Loucy (cell line): ENCODE data around the gene LTA.

Experiments
- H2AFZ ChIP-seq: fragments of 200-600 bp; sonication (generic); 2 replicates; pipeline ENCODE4 v1.6.0; 2016; ENCODE audit warnings: antibody characterized with exemption, mild to moderate bottlenecking, low read length, moderate library complexity
- H3F3A ChIP-seq: fragments of 200-600 bp; 2 replicates; pipeline ENCODE4 v1.6.0; 2016; ENCODE audit warnings: antibody characterized with exemption, low read depth, mild to moderate bottlenecking
- H3K27me3 ChIP-seq: fragments of 200-600 bp; sonication (generic); 2 replicates; pipeline ENCODE4 v1.6.1; 2014; ENCODE audit warnings: low read length, mild to moderate bottlenecking; ENCODE audit not compliant: insufficient read depth, poor library complexity, severe bottlenecking
- H3K36me3 ChIP-seq: fragments of 200-600 bp; sonication (generic); 2 replicates; pipeline ENCODE4 v1.6.1; 2016; ENCODE audit warnings: low read length; ENCODE audit not compliant: insufficient read depth
- H3K4me1 ChIP-seq: fragments of 200-600 bp; sonication (generic); 2 replicates; pipeline ENCODE4 v1.5.1; 2014; ENCODE audit warnings: low read length, mild to moderate bottlenecking; ENCODE audit not compliant: insufficient read depth, poor library complexity, severe bottlenecking
- H3K4me2 ChIP-seq: fragments of 200-600 bp; sonication (generic); 2 replicates; pipeline ENCODE4 v1.6.0; 2014; ENCODE audit warnings: antibody characterized with exemption, low read length, low read depth, mild to moderate bottlenecking; ENCODE audit not compliant: poor library complexity, severe bottlenecking
- H3K4me3 ChIP-seq: fragments of 200-600 bp; sonication (generic); 2 replicates; pipeline ENCODE4 v1.5.1; 2014; ENCODE audit warnings: low read length, mild to moderate bottlenecking, mixed read lengths; ENCODE audit not compliant: poor library complexity, severe bottlenecking
- H3K79me2 ChIP-seq: fragments of 200-600 bp; sonication (generic); 2 replicates; pipeline ENCODE4 v1.6.1; 2014; ENCODE audit warnings: low read length; ENCODE audit not compliant: insufficient read depth
- H3K9ac ChIP-seq: fragments of 200-600 bp; sonication (generic); 2 replicates; pipeline ENCODE4 v1.6.0; 2014; ENCODE audit warnings: mild to moderate bottlenecking, low read depth, low read length, moderate library complexity; ENCODE audit not compliant: poor library complexity, severe bottlenecking
- H3K9me2 ChIP-seq: fragments of 200-600 bp; sonication (generic); replicated peaks from 2 replicates; pipeline ENCODE4 v1.6.1; 2016; ENCODE audit warnings: low read depth, low read length, mixed read lengths
- H3K9me3 ChIP-seq: fragments of 200-600 bp; sonication (generic); 2 replicates; pipeline ENCODE4 v1.6.1; 2014; ENCODE audit warnings: mild to moderate bottlenecking, antibody characterized with exemption, low read length, low read depth; ENCODE audit not compliant: insufficient read depth
- H4K20me1 ChIP-seq: fragments of 200-600 bp; sonication (generic); 2 replicates; pipeline ENCODE4 v1.6.0; 2014; ENCODE audit warnings: antibody characterized with exemption, low read length, mild to moderate bottlenecking; ENCODE audit not compliant: insufficient read depth, poor library complexity, severe bottlenecking
- CTCF ChIP-seq: fragments of 200-600 bp; sonication (generic); conservative IDR thresholded peaks from 2 replicates; pipeline ENCODE4 v1.5.1; 2014; ENCODE audit warnings: mild to moderate bottlenecking, antibody characterized with exemption, low read length
- EZH2phosphoT487 ChIP-seq: fragments of 200-600 bp; IDR thresholded peaks from 2 replicates; pipeline ENCODE4 v1.6.1; 2018; ENCODE audit warnings: antibody characterized with exemption, mild to moderate bottlenecking, moderate library complexity, borderline replicate concordance

Gene LTA

GRCh38 chr6:31530659-31531058 is 41.4 kb upstream of the LTA start:
- no peak for TF ChIP-seq CTCF
- TF ChIP-seq EZH2phosphoT487 = no peak
- H2AFZ ChIP-seq = no peak overlapping the region
- no peak overlapping the region for H3K9ac ChIP-seq
- peaks cover 68% of the 10 kb centered on the region for H3K36me3 ChIP-seq
- peaks cover 52% of the 10 kb centered on the region for H3K79me2 ChIP-seq
- no peaks in the 10 kb centered on the region for H3K27me3 ChIP-seq
- no peak overlapping the region for H3K4me3 ChIP-seq
- no peaks in the 10 kb centered on the region for H3K9me2 ChIP-seq
- H3K4me1 ChIP-seq = peaks cover 20% of the 10 kb centered on the region
- H3K9me3 ChIP-seq = no peaks in the 10 kb centered on the region
- no peak overlapping the region for H3K4me2 ChIP-seq
- peaks cover 63% of the 10 kb centered on the region for H4K20me1 ChIP-seq
- H3F3A ChIP-seq = peaks cover 2% of the 10 kb centered on the region; the same call in 1 of the 2 replicates

DNA sequence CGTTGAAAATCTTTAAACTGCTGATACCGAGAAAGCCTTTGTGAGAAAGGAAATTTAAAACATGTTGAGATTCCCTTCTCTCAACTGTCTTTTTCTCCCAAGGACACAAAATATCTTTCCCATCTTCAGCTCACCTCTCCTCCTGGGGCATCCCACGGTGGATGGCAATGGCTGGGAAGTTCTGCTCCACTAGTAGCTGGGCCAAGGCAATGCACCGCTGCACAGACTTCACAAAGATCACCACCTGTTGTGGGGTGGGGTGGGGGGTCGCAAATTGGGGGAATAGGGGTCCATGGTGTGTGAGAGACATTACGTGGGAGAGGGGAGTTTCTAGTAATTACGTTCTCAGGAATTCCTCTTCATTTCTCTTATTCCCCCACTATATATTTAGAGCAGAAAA is 40.9 kb upstream of the LTA start:
- H3K4me3 ChIP-seq = no peak overlapping the region
- no peak overlapping the region for H3K4me2 ChIP-seq
- H3K79me2 ChIP-seq = peaks cover 57% of the 10 kb centered on the region
- H3K27me3 ChIP-seq = no peaks in the 10 kb centered on the region
- no peaks in the 10 kb centered on the region for H3K9me2 ChIP-seq
- H3F3A ChIP-seq = peaks cover 2% of the 10 kb centered on the region; the same call in 1 of the 2 replicates
- no peak overlapping the region for H3K9ac ChIP-seq
- H3K4me1 ChIP-seq = peaks cover 24% of the 10 kb centered on the region
- no peaks in the 10 kb centered on the region for H3K9me3 ChIP-seq
- H4K20me1 ChIP-seq = peaks cover 68% of the 10 kb centered on the region
- no peak overlapping the region for H2AFZ ChIP-seq
- no peak for TF ChIP-seq EZH2phosphoT487
- peaks cover 73% of the 10 kb centered on the region for H3K36me3 ChIP-seq

GRCh38 chr6:31531771-31532643 is 40.1 kb upstream of the LTA start:
- peaks cover 77% of the 10 kb centered on the region for H4K20me1 ChIP-seq
- no peaks in the 10 kb centered on the region for H3K9me2 ChIP-seq
- H3K4me3 ChIP-seq = no peak overlapping the region
- peaks cover 30% of the 10 kb centered on the region for H3K4me1 ChIP-seq
- H3K27me3 ChIP-seq = no peaks in the 10 kb centered on the region
- H3K36me3 ChIP-seq = peaks cover 80% of the 10 kb centered on the region
- peaks cover 2% of the 10 kb centered on the region; the same call in 1 of the 2 replicates for H3F3A ChIP-seq
- no peak overlapping the region for H2AFZ ChIP-seq
- no peak overlapping the region for H3K9ac ChIP-seq
- H3K4me2 ChIP-seq = peak overlapping the region; percentile 40
- TF ChIP-seq EZH2phosphoT487 (no peak), CTCF (no peak)
- H3K9me3 ChIP-seq = no peaks in the 10 kb centered on the region
- H3K79me2 ChIP-seq = peaks cover 65% of the 10 kb centered on the region
